SK-N-SH (cell line): ENCODE results near the gene ATP8B3. TPM values are rescaled to one million over a fixed set of nuclear protein-coding genes. Genes with fewer than 3 reads are reported as not detected.

Source experiments
- CTCF ChIA-PET: fragments of 300-600, 350-600 bp; formaldehyde crosslinking; extraction: SDS; loops from one replicate; lab custom pipeline; 2021; lab: Yijun Ruan, JAX
- POLR2A ChIA-PET: fragments of 350-600 bp; sonication (Branson Sonifier 250); formaldehyde crosslinking; extraction: SDS; loops from one replicate; lab custom pipeline; 2020; ENCODE audit warnings: antibody characterized with exemption, inconsistent platforms; lab: Yijun Ruan, JAX
- DNase-seq: peaks from one replicate; pipeline ENCODE4 v3.0.0; 2012
- H2AFZ ChIP-seq: fragments of 200-600 bp; sonication (generic); 2 replicates; pipeline ENCODE4 v1.8.1; 2016; ENCODE audit warnings: antibody characterized with exemption, mild to moderate bottlenecking, low read depth
- H3F3A ChIP-seq: fragments of 200-600 bp; sonication (generic); replicated peaks from 2 replicates; pipeline ENCODE3; 2016; ENCODE audit warnings: antibody characterized with exemption, mild to moderate bottlenecking; ENCODE audit not compliant: insufficient read depth
- H3K27ac ChIP-seq, 2 experiments: fragments of 200-500 bp in 1 of 2; fragments of 200-600 bp in 1 of 2; sonication (Bioruptor generic) in 1 of 2; sonication (generic), shearing (Covaris generic) in 1 of 2; 2 replicates each; pipeline versions ENCODE4 v1.5.1 to v1.6.1; 2014 to 2016; ENCODE audit warnings: low read depth in 2 of 2, inconsistent platforms in 1 of 2, low read length in 1 of 2, mild to moderate bottlenecking in 1 of 2, mixed read lengths in 1 of 2
- H3K27me3 ChIP-seq: fragments of 200-600 bp; sonication (generic), shearing (Covaris generic); 2 replicates; pipeline ENCODE4 v1.6.1; 2016; ENCODE audit warnings: mixed run types; ENCODE audit not compliant: insufficient read depth
- H3K36me3 ChIP-seq, 2 experiments: fragments of 200-500 bp in 1 of 2; fragments of 200-600 bp in 1 of 2; sonication (Bioruptor generic) in 1 of 2; sonication (generic) in 1 of 2; replicated peaks in 1 of 2; 2 replicates each; pipeline versions ENCODE3 to v1.5.1; 2014 to 2016; ENCODE audit warnings: low read length in 1 of 2, mild to moderate bottlenecking in 1 of 2; ENCODE audit not compliant: insufficient read depth in 2 of 2, control insufficient read depth in 1 of 2
- H3K4me1 ChIP-seq, 2 experiments: fragments of 200-500 bp in 1 of 2; fragments of 200-600 bp in 1 of 2; sonication (Bioruptor generic) in 1 of 2; sonication (generic), shearing (Covaris generic) in 1 of 2; 2 replicates each; pipeline versions ENCODE4 v1.5.1 to v1.6.1; 2014 to 2016; ENCODE audit warnings: low read depth in 1 of 2, low read length in 1 of 2, mixed run types in 1 of 2; ENCODE audit not compliant: insufficient read depth in 2 of 2, control insufficient read depth in 1 of 2
- H3K4me2 ChIP-seq: fragments of 200-600 bp; sonication (generic), shearing (Covaris generic); 2 replicates; pipeline ENCODE4 v1.6.1; 2017; ENCODE audit warnings: mixed run types
- H3K4me3 ChIP-seq, 2 experiments: fragments of 200-500 bp in 1 of 2; fragments of 200-600 bp in 1 of 2; sonication (Bioruptor generic) in 1 of 2; sonication (generic), shearing (Covaris generic) in 1 of 2; 2 replicates each; pipeline versions ENCODE4 v1.5.1 to v1.8.1; 2014 to 2016; ENCODE audit warnings: low read depth in 2 of 2, inconsistent platforms in 1 of 2, low read length in 1 of 2, mild to moderate bottlenecking in 1 of 2, mixed read lengths in 1 of 2, moderate library complexity in 1 of 2
- H3K79me2 ChIP-seq: fragments of 200-600 bp; sonication (generic); 2 replicates; pipeline ENCODE4 v1.8.1; 2017; ENCODE audit warnings: mild to moderate bottlenecking; ENCODE audit not compliant: insufficient read depth
- H3K9ac ChIP-seq: fragments of 200-600 bp; sonication (generic); 2 replicates; pipeline ENCODE4 v1.6.1; 2017; ENCODE audit warnings: mixed run types
- H3K9me2 ChIP-seq: fragments of 200-600 bp; sonication (generic); 2 replicates; pipeline ENCODE4 v1.6.1; 2017; ENCODE audit warnings: mixed run types
- H3K9me3 ChIP-seq: fragments of 200-600 bp; sonication (generic); 2 replicates; pipeline ENCODE4 v1.6.1; 2017; ENCODE audit warnings: mixed run types, mild to moderate bottlenecking, moderate library complexity
- H4K20me1 ChIP-seq: fragments of 200-600 bp; sonication (generic); 2 replicates; pipeline ENCODE4 v1.6.1; 2017; ENCODE audit warnings: mild to moderate bottlenecking, mixed run types; ENCODE audit not compliant: insufficient read depth
- CHD2 ChIP-seq: fragments of 150-350 bp; IDR thresholded peaks from 2 replicates; pipeline ENCODE4 v1.6.1; 2018; ENCODE audit warnings: low read length; ENCODE audit not compliant: partially characterized antibody
- CTCF ChIP-seq: fragments of 200-600 bp; sonication (generic); IDR thresholded peaks from 2 replicates; pipeline ENCODE4 v1.6.1; 2017; ENCODE audit warnings: antibody characterized with exemption, mild to moderate bottlenecking, moderate library complexity
- EP300 ChIP-seq, 2 experiments: IDR thresholded peaks; 2 replicates each; pipeline versions ENCODE4 v1.4.0 to v1.6.1; 2012; ENCODE audit warnings: borderline replicate concordance in 1 of 2, low read depth in 1 of 2, low read length in 1 of 2
- EZH2phosphoT487 ChIP-seq: fragments of 200-600 bp; sonication (generic); IDR thresholded peaks from 2 replicates; pipeline ENCODE4 v1.6.1; 2017; ENCODE audit warnings: low read depth, mixed run types, mild to moderate bottlenecking, antibody characterized with exemption, moderate library complexity, borderline replicate concordance
- FOXJ3 ChIP-seq: sonication (generic); formaldehyde crosslinking; IDR thresholded peaks from 2 replicates; pipeline ENCODE4 v1.5.1; 2020; ENCODE audit warnings: mild to moderate bottlenecking, missing genetic modification reagents
- IRF3 ChIP-seq: fragments of 150-350 bp; IDR thresholded peaks from 2 replicates; pipeline ENCODE4 v1.6.1; 2016; ENCODE audit warnings: mild to moderate bottlenecking, low read depth, low read length
- JUND ChIP-seq: IDR thresholded peaks from 2 replicates; pipeline ENCODE4 v1.4.0; 2012
- NRF1 ChIP-seq: IDR thresholded peaks from 2 replicates; pipeline ENCODE4 v1.6.1; 2012; ENCODE audit warnings: low read depth, mild to moderate bottlenecking, low read length
- PBX3 ChIP-seq: IDR thresholded peaks from 2 replicates; pipeline ENCODE4; 2012
- POLR2AphosphoS5 ChIP-seq: IDR thresholded peaks from 2 replicates; pipeline ENCODE4 v1.6.1; 2012; ENCODE audit warnings: low read depth, low read length
- RAD21 ChIP-seq: IDR thresholded peaks from 2 replicates; pipeline ENCODE4 v1.6.1; 2012; ENCODE audit warnings: mild to moderate bottlenecking, low read length
- REST ChIP-seq: IDR thresholded peaks from 2 replicates; pipeline ENCODE4 v1.6.1; 2012; ENCODE audit warnings: mild to moderate bottlenecking, low read depth, low read length, moderate library complexity
- RXRA ChIP-seq: IDR thresholded peaks from 2 replicates; pipeline ENCODE4 v1.4.0; 2012; ENCODE audit warnings: low read depth, mild to moderate bottlenecking, borderline replicate concordance
- SIN3A ChIP-seq: IDR thresholded peaks from 2 replicates; pipeline ENCODE4 v1.6.1; 2012; ENCODE audit warnings: low read depth, mild to moderate bottlenecking, low read length, moderate library complexity, borderline replicate concordance
- SMC3 ChIP-seq: IDR thresholded peaks from 2 replicates; pipeline ENCODE4 v1.6.1; 2012; ENCODE audit warnings: low read depth, low read length, improper control_type of control experiment
- TEAD4 ChIP-seq: IDR thresholded peaks from 2 replicates; pipeline ENCODE4 v1.4.0; 2012; ENCODE audit warnings: mild to moderate bottlenecking, borderline replicate concordance; ENCODE audit not compliant: insufficient read depth
- USF1 ChIP-seq: IDR thresholded peaks from 2 replicates; pipeline ENCODE4 v1.4.0; 2012; ENCODE audit warnings: low read depth, borderline replicate concordance
- USF2 ChIP-seq: fragments of 150-350 bp; IDR thresholded peaks from 2 replicates; pipeline ENCODE4 v1.6.1; 2017; ENCODE audit warnings: antibody characterized with exemption, low read length, low read depth, borderline replicate concordance
- YY1 ChIP-seq: IDR thresholded peaks from 2 replicates; pipeline ENCODE4 v1.4.0; 2012; ENCODE audit warnings: low read depth, mild to moderate bottlenecking
- WGBS: methylation state at CpG from one replicate; pipeline ENCODE4 v1.1.6; 2017; ENCODE audit warnings: low lambda C conversion rate; 5-methylcytosine and 5-hydroxymethylcytosine counted together
- polyA plus RNA-seq, 3 experiments: library from polyadenylated mRNA; depleted of rRNA; stranded (reverse); fragments of >200 nt; gene quantifications; 2 replicates each; pipeline ENCODE4 v1.2.3, GENCODE V29; 2012

The ATP8B3 gene
- polyA plus RNA-seq, 1 of the 3 experiments (the other 2 are of a cell fraction): 8.0 TPM

- TF ChIP-seq RAD21 (no peak), POLR2AphosphoS5 (no peak), EP300 (IDR thresholded peaks at IDR 0.05; ENCODE audit: borderline replicate concordance in 1 of 2, low read depth in 1 of 2, low read length in 1 of 2) (no peak)
- TF ChIP-seq, all 33 proteins: peak for 0
These were observed 1.5 kb downstream of the ATP8B3 start (continued) for GRCh38 chr19:1810439-1811160.

GRCh38 chr19:1809678-1810077, 2.4 kb downstream of the ATP8B3 start:
- H3K9me2 ChIP-seq: no peaks in the 10 kb centered on the region
- no peak overlapping the region for H3K9ac ChIP-seq
- H3K4me3 ChIP-seq: no peak overlapping the region
- ChIA-PET POLR2A (interaction anchor here (1.4 kb wide), 1 partner anchor 10 kb away, joined by 4 read pairs; no protein-coding TSS in a partner anchor), CTCF (interaction anchor here (0.7 to 3.6 kb wide), 6 partner anchors 13 to 264 kb away, joined by 3 to 20 read pairs (median 6); no protein-coding TSS in a partner anchor)
- no peak overlapping the region for H3K27ac ChIP-seq
- H4K20me1 ChIP-seq: no peaks in the 10 kb centered on the region
- DNase-seq: no peak
- no peaks in the 10 kb centered on the region for H3K27me3 ChIP-seq
- no peaks in the 10 kb centered on the region for H3K36me3 ChIP-seq
- H3K4me2 ChIP-seq: no peak overlapping the region
- TF ChIP-seq USF1 (no peak), RAD21 (no peak), PBX3 (no peak), CHD2 (no peak), EZH2phosphoT487 (no peak), YY1 (no peak), FOXJ3 (CRISPR knock-in tag) (no peak), CTCF (no peak), USF2 (no peak), NRF1 (no peak), REST (no peak), RXRA (no peak), EP300 (IDR thresholded peaks at IDR 0.05; ENCODE audit: borderline replicate concordance in 1 of 2, low read depth in 1 of 2, low read length in 1 of 2) (no peak), TEAD4 (no peak), SIN3A (no peak), IRF3 (no peak), SMC3 (no peak), JUND (no peak)
- H3F3A ChIP-seq: peaks cover 4% of the 10 kb centered on the region
- H3K9me3 ChIP-seq: no peaks in the 10 kb centered on the region
- H3K79me2 ChIP-seq: no peaks in the 10 kb centered on the region
- no peak overlapping the region for H2AFZ ChIP-seq
- 97% methylated on average over 6 of the region's 18 CpGs for WGBS
- peaks cover 0 to 14% of the 10 kb centered on the region in 2 experiments; a peak in 1 of 4 replicates for H3K4me1 ChIP-seq
